Measurements from ENCODE around the gene ACER2.
"Not testable (repeated sequence)": the region's sequence is repeated elsewhere in the genome, so short reads cannot be mapped to it uniquely, and the experiment has no call there.

Gene ACER2

DNA sequence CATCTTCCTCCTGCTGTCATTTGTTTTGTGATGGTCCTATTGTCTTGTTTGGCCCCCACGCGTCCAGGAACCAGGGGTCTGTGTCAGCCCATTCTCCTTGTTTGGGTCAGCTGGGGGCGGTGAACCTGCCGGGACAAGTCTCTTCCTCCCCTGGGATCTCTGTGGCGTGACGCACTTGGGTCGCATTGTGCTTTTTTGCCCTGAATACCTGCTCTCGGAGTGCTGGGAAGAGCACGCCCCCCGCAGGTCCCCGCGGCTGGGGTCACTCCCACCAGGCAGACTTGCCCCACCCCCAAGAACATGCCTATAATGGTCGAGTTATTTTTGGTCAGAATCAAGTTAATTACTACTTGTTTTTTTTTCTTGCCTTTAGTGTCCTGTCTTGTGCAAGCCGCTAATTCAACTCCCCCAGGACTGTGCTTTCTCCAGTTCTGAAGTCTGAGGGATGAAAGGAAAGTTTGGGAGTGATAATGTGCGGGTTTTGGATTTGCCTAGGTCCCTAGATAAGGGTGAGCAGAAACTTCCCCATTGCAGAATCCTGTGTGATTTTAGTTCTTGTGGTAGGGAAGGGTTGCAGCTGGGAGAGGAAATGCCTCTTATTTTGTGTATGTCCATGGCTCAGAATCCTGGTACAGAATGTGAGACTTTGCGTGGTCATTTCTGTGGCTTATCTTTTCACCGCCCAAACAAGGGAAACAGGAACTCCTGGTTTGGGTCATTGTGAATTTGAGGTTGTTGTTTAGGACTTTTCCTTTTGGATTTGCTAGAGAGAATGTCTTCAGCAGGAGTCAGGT is 789 bp downstream of the ACER2 start:
- peak; percentile 13 for DNase-seq

DNA sequence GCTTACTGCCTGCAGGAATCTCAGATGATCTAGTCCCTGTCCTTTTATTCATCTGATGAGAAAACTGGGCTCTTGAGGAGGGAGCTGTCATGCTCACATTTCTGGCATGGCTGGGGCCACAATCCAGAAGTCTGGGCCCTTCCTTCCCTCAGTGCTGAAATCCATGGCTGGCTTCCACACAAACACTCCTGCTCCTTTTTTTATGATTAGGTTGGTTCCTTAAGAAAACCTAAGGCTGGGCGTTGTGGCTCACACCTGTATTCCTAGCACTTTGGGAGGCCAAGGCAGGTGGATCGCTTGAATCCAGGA is 1.3 kb downstream of the ACER2 start:
- DNase-seq = no peak

DNA sequence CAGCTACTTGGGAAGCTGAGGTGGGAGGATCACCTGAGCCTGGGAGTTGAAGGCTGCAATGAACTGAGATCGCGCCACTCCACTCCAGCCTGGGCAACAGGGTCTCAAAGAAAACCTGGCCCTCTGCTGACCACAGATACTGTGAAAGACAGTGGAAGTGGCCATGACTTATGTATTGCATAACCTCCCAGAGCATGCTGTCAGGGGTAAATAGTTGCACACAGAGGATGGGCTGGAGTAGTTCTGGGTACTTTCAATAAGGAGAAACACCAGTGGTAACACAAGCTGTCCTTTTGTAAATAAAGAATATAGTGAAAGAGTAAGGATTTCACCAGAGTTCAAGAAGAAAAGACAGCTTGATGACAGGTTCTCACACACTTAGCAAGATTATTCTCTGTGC is 1.8 kb downstream of the ACER2 start:
- no peak for DNase-seq

DNA sequence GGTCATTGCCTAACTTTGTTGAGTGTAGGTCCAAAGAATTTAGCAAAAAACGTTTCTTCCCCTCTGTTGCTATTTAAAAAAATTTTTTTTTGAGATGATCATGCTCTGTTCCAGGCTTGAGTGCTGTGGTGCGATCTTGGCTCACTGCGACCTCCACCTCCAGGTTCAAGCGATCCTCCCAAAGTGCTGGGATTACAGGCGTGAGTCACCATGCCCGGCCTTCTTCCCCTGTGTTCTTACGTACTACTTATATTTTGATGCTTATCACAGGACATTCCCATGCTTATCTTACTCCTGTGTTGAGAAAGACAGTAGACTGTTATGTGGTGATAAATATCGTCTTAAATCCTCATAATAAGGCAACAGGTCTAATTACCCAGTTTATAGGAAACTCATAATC is 2.5 kb downstream of the ACER2 start:
- DNase-seq = no peak

DNA sequence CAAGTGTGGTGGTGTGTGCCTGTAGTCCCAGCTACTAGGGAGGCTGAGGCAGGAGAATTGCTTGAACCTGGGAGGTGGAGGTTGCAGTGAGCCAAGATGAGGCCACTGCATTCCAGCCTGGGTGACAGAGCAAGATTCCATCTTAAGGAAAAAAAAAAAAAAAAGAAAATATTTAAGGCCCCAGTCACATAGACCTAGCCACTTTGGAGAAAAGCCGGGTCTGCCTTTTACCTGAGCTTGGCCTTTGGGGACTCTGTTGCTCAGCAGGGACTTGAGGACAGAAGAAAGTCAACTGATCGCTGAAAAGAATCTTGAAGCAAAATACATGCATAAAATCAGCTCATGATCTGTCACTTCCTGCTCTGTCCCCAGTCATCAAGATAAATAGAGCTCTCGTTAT is 4.6 kb downstream of the ACER2 start:
- DNase-seq = not testable (repeated sequence)

DNA sequence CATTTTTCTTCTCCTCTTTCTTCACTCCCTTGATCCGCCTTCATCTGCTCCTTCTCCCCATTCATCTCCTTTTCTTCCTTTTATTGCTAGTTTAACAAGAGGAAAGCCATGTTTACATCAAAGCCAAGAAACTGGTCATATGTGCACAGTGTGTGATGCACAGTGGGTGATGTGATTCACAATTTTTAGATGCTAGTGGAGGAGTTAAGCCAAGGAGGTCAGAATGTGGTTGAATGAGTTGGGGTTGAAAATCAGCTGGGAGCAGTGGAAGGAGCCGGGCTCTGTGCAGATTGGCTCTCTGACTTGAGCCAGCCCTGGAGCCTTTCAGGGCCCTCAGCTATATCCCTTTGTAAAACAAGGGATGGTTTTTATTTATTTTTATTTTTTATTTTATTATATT is 7.3 kb downstream of the ACER2 start:
- no peak for DNase-seq

DNA sequence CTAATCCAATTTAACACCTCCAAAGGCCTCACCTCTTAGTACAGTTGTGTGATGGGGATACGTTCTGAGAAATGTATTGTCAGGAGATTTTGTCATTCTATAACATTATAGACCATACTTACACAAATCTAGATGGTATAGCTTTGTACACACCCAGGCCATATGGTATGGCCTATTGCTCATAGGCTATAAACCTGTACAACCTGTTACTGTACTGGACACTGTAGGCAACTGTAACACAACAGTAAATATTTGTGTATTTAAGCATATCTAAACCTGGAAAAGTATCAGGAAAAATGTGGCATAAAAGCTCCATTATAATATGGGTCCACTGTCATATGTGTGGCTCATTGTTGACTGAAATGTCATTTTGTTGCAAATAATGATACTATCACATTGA is 12.1 kb downstream of the ACER2 start:
- DNase-seq = no peak

DNA sequence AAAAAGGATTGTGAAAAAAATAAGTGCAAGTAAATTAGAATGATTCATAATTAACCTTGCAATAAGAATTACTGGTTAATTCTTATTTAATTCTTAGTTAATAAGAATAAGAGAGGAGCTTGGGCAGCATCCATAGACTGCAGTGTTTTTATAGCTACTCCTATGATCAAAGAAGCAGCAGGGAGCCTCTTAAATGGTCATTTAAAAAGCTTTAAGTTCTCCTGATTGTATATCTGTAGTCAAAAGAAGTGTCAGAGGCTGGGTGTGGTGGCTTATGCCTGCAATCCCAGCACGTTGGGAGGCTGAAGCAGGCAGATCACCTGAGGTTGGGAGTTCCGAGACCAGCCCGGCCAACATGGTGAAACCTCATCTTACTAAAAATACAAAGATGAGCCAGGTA is 14.4 kb downstream of the ACER2 start:
- DNase-seq = no peak

DNA sequence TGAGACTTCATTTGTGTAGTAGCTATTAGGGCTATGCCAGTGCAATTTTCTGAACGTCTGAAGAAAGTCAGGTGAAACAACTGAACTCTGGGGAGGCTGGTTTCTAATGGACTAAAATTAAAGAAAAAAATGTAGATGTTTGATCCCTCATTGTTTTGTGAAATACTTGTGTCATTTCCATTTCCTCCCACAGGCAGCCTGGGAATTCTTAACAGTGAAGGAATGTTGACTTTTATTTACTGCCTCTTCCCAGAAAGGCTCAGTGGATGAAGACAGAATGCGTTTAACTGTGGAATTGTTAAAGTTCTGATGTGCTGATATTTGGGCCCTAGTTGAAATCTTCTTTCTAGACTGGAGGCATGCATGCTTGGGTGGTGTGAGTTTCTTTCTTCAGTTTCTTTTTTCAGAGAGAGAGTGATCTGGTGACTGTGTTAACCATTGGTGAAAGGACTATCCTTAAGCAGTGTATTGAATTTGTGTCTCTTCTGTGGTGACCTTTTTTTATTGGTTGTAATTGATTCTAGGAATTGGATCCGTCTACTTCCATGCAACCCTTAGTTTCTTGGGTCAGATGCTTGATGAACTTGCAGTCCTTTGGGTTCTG is 15.5 kb downstream of the ACER2 start:
- no peak for DNase-seq

DNA sequence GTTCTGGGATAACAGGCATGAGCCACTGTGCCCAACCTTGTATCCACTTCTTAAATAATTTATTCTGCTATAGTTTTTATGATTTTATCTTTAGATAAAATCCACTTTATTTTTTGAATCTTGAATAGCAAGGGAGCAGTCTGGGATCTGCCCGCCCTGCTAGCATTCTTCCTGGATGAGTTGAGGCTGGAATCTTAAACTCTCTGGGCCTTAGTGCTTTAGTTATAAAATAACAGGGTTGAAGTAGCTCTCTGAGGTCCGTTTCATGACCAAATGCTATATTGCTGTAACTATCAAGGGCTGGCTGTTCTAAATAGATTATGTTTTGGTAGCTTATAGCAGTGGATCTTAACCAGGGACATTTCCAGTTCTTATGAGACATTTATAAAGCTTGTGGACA is 20.8 kb downstream of the ACER2 start:
- no peak for DNase-seq

DNA sequence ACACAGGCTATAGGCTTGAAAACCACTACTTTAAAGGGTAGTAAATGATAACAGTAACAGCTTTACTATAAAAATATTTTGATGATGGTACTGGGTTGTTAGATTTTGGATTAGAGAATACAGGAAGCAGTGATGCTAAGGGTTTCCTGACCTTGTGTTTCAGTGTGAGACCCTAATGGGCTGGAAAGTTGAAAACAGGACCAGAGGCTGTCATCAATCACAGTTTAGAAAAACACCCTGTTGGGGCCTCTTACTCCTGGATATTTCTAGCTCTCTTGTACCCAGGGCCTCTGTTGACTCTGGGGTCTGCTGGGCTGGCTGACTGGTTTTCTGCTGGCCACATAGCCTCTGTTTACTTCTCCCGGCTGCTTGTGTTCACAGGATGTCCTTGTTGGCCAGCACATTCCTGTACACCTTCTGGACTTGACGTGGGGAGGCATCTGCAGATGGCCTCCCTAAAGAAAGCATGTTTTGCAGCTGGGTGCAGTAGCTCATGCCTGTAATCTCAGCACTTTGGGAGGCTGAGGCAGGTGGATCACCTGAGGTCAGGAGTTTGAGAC is 21.5 kb downstream of the ACER2 start:
- no peak for DNase-seq

DNA sequence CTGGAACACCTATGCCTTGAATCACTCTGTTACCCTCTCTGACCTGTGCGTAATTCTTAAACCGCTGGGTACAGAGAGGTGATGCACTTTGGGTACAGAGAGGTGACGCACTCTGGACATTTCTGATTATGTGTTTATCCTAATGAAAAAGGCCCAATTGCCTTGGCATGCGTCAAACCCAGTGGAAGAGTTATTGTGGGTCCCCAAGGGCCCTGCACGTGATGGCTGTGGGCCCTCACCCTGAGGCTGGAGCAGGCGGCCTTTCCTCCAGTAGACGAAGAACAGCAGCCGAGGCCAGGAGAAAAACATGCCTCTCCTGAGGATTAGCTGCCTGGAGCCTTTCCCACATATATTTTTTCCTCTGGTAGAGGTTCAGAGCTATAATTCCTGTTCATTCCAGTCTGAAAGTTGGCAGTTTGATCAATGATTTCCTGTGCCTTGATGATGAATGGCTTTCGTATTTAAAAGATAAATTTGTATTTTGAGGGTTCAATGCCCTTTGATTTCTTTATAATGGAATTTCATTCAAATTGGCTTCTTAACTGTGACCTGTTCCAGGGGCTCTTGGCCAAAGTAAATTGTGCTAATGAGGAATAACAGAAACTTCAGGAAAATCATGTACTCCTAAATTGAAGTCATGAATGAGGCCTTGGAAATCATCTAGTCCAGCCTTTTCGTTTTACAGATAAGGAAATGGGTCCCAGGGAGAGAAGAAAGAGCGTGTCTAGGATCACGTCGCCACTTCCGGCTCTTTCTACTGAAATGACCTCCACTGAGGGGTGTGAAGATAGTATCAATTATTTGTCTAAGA is 22.8 kb downstream of the ACER2 start:
- no peak for DNase-seq

DNA sequence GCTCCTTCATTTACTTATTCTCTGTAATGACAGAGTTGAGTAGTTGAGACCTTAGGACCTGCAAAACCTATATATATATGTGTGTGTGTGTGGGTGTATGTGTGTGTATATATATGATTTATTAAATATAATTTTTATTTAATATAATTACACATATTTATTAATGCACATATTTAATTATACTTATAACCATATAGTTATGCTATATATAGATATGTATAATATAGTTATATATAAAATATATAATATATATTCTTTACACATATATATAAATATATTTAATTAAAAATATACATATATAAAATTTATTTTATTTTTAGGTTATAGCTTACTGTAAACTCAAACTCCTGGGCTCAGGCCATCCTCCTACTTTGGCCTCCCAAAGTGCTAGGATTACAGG is 23.7 kb downstream of the ACER2 start:
- DNase-seq = no peak

DNA sequence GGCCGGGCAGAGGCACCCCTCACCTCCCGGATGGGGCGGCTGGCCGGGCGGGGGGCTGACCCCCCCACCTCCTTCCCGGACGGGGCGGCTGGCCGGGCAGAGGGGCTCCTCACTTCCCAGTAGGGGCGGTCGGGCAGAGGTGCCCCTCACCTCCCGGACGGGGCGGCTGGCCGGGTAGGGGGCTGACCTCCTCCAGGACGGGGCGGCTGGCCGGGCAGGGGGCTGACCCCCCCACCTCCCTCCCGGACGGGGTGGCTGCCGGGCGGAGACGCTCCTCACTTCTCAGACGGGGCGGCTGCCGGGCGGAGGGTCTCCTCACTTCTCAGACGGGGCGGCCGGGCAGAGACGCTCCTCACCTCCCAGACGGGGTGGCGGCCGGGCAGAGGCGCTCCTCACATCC is 24.9 kb downstream of the ACER2 start:
- not testable (repeated sequence) for DNase-seq

DNA sequence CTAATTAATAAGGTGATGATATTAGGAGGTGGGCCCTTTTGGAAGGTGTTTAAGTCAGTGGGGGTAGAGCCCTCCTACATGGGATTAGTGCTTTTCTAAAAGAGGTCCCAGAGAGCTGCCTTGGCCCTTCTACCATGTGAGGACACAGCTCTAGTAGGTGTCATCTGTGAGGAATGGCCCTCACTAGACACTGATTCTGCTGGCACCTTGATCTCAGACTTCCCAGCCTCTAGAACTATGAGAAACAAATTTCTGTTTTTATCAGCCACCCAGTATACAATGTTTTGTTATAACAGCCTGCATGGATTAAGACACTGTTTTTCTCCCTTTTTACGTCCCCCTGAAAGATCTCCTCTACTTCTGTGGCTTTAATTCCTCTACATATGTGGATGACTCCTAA is 31.6 kb downstream of the ACER2 start:
- DNase-seq = no peak

DNA sequence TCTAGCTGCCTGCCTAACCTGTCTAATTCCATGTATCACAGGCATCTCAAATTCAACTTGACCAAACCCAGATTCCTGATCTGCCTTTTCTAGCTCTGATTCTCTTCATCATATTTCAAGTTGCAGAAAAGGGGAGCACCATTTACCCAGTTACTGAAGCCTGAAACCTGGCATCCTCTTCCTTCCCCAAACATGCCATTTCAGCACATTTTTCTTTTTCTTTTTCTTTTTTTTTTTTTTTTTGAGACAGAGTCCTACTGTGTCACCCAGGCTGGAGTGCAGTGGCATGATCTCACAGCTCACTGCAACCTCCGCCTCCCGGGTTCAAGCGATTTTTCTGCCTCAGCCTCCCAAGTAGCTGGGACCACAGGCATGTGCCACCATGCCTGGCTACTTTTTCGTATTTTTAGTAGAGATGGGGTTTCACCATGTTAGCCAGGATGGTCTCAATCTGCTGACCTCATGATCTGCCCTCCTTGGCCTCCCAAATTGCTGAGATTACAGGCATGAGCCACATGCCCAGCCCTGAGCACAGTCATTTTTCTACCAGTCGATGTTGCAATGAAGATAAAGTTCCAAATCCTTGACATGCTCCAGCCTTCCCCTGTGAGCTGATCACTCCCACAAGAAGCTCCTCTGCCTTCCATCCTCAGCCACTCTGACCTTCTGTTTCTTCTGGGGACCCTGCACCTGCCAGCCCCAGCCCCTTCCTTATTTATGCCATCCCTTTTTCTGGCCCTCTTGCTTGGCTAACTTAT is 32.2 kb downstream of the ACER2 start:
- no peak for DNase-seq

DNA sequence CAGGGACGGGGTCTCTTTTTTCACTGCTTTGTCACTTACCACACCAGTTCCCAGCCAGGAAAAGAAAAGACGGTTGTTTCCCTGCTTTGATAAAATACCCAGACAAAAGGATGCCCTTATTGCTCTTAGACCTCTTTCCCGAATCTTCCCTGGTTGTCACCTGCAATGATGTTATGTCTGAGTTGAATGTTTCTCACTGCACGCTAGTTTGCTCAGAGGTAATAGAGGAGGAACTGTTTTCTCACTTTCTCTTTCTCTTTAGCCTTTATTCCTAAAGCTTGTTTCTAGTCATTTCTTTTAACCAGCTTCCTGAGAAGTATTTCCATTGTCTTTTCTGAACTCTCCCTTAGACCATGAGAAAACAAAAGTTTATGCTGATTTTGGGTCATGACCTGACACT is 32.9 kb downstream of the ACER2 start:
- DNase-seq = no peak

DNA sequence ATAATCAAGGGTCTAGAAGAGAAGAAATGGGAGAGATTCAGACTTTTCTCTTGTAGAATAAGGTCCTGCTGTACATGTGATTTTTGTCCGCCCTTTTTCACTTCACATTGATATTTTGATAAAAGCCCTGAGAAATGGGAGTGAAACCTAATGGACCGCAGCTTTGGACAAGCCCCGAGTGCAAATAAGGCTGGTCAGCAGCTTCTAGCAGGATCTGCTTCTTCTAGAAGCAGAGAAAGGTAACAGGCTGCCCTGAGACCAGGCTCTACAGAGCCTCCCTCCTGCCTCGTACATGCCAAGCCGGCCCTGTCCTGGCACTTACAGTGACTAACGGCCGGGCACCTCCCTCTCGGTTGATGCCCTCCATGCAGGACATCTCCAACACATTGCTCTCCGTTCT is 33.4 kb downstream of the ACER2 start:
- no peak for DNase-seq

DNA sequence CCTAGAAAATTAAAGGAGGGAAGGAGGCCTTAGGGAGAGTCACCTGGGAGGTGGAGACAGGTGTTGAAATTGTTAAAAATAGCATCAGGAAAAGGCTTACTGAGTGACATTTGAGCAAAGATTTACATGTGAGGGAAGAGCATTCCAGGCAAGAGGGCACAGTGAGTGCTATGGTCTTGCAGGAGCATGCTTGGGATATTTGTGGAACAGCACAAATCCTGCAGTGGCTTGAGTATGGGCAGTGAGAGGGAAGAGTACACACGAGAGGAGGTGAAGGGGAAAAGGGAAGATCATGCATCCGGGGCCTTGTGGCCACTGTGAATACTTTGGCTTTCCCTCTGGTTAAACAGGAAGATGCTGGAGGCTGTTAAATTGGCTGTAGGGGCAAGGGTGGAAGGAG is 36.6 kb downstream of the ACER2 start:
- no peak for DNase-seq

DNA sequence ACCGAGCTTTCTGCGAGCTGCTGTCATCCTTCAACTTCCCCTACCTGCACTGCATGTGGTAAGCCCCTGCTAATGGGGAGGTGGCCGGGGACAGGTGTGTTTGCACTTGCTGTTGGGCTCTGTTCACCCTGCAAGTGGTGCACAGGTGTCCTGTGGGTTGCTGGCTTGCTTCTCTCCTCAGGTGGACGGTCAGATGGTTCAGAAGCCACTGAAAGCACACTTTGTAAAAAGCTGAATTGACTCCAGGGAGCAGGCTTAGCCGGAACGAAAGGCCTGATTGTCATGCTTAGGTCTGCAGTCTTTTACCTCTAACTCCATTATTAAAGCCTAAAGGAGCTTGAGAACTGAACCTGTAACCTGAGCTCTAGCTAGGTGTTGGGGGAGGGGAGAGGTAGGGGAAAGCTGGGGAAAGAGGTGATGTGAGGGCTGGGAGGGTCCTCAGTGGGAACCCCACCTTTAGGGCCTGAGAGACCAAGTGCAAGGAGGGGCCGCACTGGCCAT is 37.6 kb downstream of the ACER2 start:
- no peak for DNase-seq

DNA sequence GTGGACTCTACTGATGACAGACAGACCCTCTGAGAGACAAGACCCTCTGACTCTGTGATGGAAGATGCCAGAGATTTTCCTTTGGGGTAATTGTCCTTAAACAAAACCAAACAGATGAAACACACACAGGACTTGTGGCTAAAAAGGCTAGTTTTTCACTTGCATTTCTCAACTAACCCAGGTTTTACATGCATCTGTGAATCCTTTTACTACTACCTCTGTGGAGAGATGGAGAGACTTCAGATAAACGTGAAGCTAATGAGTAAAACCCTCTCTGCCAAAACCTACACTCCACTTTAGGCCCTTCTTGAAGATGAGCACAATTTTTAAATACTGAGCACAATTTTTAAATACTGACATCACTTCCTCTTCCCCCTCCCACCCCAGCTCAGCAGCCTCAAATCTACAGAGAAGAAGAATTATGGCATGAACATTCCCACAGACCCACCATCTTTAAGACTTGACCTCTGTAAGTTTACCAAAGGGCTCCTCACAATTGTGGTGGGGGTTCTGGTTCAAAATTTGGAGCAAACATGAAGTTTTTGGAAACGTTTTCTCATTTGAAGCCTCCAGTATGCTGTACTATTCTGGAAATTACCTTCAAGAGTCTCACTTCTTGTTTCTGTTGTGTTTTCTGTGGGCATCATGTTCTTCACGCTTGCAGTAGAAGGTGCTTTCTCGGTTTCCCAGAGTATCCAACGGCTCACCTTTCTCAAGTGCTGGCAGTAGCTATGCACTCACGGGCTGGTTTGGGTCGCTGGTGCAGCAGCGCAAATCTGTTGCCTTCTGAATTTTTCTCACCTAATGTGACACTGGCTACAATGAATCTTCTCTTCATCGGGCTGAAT is 42.7 kb downstream of the ACER2 start:
- DNase-seq = no peak

DNA sequence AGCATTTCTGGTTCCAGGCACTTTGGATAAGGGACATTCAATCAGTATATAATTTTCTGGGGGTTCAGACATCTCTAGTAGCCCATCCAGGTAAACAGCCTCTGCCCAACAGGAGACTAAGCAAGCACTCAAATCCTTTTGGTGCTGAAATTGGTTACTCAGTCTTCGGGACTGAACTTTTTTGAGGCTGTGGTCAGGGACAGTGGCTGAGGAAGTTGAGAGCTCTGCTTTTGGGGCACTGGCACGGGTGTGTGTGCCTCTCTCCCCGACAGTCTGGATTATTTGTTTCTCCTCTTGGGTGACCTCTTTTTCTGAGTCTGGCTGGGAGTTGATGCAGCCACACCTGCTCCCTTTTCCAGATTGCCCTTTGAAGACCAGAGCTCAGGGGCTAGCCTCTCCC is 47.6 kb downstream of the ACER2 start:
- no peak for DNase-seq
